ENCODE results near the gene COL1A2.

The COL1A2 gene

DNA sequence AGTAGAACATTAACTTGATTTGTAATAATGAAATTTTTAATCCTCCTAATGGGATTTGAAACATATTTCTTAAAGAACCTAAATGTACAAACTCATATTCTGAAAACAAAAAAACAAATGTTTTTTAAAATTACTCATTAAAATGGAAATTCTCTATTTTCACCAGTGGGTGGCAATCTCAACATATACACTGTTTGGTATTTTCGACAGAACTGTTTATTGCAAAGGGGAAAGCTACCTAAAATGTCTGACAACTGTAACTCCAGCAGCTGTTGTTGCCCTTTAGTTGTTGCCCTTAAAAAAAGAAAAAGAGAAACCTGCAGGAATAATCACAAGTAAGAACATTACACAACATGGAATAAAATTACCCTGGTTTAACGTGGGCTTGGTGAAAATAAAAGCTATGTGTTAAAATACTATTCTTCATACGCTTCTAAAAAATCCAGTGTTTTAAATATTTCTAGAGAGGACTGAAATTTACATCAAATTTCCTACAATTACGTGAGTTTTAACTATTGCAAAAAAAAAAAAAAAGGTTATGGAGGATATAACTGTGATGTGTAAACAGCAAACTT, 54.5 kb downstream of the COL1A2 start:
- H3K27me3 ChIP-seq (ENCODE audit: control insufficient read depth, insufficient read depth, low read length): no peaks in the 10 kb centered on the region
- no peak overlapping the region for H3K27ac ChIP-seq (ENCODE audit: low read depth, low read length)
- no peaks in the 10 kb centered on the region for H3K4me1 ChIP-seq (ENCODE audit: control insufficient read depth, insufficient read depth, low read length)
- H3K36me3 ChIP-seq (ENCODE audit: control insufficient read depth, insufficient read depth, low read length): no peaks in the 10 kb centered on the region
- no peaks in the 10 kb centered on the region for H3K9me3 ChIP-seq (ENCODE audit: control insufficient read depth, insufficient read depth, low read depth, low read length)
- H3K4me3 ChIP-seq (ENCODE audit: low read depth, low read length): no peak overlapping the region
- H3K9ac ChIP-seq (ENCODE audit: low read length): no peak overlapping the region

DNA sequence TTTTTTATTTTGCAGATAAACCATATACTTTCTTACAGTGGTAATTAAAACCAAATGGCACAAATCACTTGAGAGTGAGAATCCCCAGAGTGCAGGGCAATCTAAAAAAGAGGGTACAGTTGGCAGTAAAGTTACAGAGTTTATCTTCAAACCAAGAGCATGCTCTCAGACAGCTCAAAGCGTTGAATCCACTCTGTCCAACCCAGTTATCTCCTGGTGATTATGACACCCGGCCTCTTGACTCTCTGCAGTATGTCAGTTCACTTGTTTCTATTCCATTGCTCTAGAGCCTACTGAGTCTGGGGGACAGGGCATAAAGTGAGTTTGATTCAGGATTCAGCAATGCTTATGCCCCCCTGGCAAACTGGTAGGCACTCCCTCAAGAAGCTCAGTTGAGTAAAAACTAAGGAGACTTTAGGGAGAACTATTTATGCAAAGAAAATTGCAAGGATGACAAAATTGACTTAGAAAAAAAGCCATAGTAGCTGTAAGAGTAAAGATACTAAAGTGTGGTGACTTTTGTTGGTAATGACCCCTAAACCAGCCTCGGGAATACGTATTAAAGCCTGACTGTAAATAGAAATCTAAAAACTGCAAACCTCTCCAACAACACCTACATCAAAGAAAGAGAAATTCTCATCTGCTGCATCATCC, 55.5 kb downstream of the COL1A2 start:
- no peak overlapping the region for H3K27ac ChIP-seq (ENCODE audit: low read depth, low read length)
- H3K27me3 ChIP-seq (ENCODE audit: control insufficient read depth, insufficient read depth, low read length): no peaks in the 10 kb centered on the region

DNA sequence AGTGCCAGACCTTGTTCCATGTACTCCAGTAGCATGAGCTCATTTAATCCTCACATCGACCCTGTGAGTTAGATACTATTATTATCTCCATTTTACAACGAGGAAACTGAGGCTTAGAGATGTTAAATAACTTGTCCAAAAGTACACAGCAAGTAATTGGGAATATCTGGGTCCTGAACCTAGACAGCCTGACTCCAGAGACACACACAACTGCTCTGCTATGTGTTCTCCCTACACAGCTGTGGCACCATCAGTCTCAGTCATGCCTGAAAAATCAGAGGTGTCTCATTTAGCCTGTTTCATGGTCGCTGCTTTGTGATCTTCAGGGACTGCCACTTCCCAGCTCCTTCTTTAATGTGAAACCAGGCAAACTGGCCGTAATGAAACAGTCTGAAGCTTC, 56.5 kb downstream of the COL1A2 start:
- Histone ChIP-seq H3K4me1 (ENCODE audit: control insufficient read depth, insufficient read depth, low read length) (no peaks in the 10 kb centered on the region), H3K27me3 (ENCODE audit: control insufficient read depth, insufficient read depth, low read length) (no peaks in the 10 kb centered on the region), H3K36me3 (ENCODE audit: control insufficient read depth, insufficient read depth, low read length) (no peaks in the 10 kb centered on the region), H3K9me3 (ENCODE audit: control insufficient read depth, insufficient read depth, low read depth, low read length) (no peaks in the 10 kb centered on the region), H3K9ac (ENCODE audit: low read length) (no peak overlapping the region), H3K4me3 (ENCODE audit: low read depth, low read length) (no peak overlapping the region), H3K27ac (ENCODE audit: low read depth, low read length) (no peak overlapping the region)

More for the DNA sequence above, 55.5 kb downstream of the COL1A2 start:
- Histone ChIP-seq H3K9me3 (ENCODE audit: control insufficient read depth, insufficient read depth, low read depth, low read length) (no peaks in the 10 kb centered on the region), H3K36me3 (ENCODE audit: control insufficient read depth, insufficient read depth, low read length) (no peaks in the 10 kb centered on the region), H3K4me3 (ENCODE audit: low read depth, low read length) (no peak overlapping the region), H3K9ac (ENCODE audit: low read length) (no peak overlapping the region), H3K4me1 (ENCODE audit: control insufficient read depth, insufficient read depth, low read length) (no peaks in the 10 kb centered on the region)

DNA sequence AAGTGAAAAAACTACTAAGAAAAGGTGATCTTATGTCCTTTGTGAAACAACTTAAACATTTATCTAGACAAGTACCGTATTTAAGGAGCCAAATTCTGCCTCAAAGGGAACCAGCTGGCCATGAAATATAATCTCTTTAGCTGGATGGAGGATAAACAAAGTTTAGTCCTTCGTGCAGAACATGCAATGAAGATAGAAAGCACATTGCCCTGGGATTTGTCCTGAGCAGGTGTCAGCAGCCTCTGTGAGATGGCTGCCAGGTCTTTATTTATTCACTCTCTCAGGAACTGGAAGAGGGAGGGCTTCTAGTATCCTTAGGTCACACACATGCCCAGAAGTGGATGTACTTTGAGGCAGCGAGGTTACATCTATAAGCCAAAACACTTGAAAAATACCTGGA, 57.5 kb downstream of the COL1A2 start:
- Histone ChIP-seq H3K27me3 (ENCODE audit: control insufficient read depth, insufficient read depth, low read length) (no peaks in the 10 kb centered on the region), H3K9me3 (ENCODE audit: control insufficient read depth, insufficient read depth, low read depth, low read length) (no peaks in the 10 kb centered on the region), H3K4me1 (ENCODE audit: control insufficient read depth, insufficient read depth, low read length) (no peaks in the 10 kb centered on the region), H3K9ac (ENCODE audit: low read length) (no peak overlapping the region), H3K27ac (ENCODE audit: low read depth, low read length) (no peak overlapping the region), H3K4me3 (ENCODE audit: low read depth, low read length) (no peak overlapping the region), H3K36me3 (ENCODE audit: control insufficient read depth, insufficient read depth, low read length) (no peaks in the 10 kb centered on the region)

DNA sequence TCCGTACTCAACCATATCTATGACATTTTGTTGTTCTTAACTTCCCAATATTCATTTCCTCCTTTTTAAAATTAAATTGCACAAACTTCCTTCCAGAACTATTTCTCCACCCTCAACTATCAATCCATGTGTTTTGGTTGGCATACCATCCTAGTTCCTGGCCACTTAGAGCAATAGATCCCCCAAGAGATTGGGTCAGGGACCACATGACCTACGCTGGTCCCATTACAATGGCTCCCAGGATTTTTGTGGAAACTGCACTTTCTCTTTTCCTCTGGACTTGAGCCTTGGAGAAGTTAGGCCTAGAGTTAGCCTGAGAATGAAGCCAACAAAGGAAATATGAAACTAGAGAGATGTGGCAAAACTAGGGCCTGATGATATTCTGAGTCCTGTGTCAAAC, 59.2 kb downstream of the COL1A2 start:
- Histone ChIP-seq H3K36me3 (ENCODE audit: control insufficient read depth, insufficient read depth, low read length) (no peaks in the 10 kb centered on the region), H3K4me3 (ENCODE audit: low read depth, low read length) (no peak overlapping the region), H3K4me1 (ENCODE audit: control insufficient read depth, insufficient read depth, low read length) (no peaks in the 10 kb centered on the region), H3K27me3 (ENCODE audit: control insufficient read depth, insufficient read depth, low read length) (no peaks in the 10 kb centered on the region), H3K9me3 (ENCODE audit: control insufficient read depth, insufficient read depth, low read depth, low read length) (no peaks in the 10 kb centered on the region), H3K9ac (ENCODE audit: low read length) (no peak overlapping the region), H3K27ac (ENCODE audit: low read depth, low read length) (no peak overlapping the region)

DNA sequence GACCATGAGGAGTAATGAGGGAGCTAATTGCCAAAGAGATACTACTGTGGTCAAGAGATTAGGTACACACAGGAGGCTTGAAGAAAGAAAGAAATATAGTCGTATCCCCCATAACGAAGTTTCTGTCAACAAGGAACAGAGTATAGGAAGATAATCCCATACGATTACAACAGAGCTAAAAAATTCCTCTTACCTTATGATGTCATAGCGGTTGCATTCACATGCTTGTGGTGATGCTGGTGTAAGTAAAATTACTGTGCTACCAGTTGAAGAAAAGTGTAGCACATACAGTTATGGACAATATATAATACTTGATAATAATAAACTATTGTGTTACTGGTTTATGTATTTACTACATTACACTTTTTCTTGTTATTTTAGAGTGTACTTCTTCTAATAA, 63.3 kb downstream of the COL1A2 start:
- no peaks in the 10 kb centered on the region for H3K4me1 ChIP-seq (ENCODE audit: control insufficient read depth, insufficient read depth, low read length)
- H3K9ac ChIP-seq (ENCODE audit: low read length): no peak overlapping the region
- H3K27ac ChIP-seq (ENCODE audit: low read depth, low read length): no peak overlapping the region
- H3K27me3 ChIP-seq (ENCODE audit: control insufficient read depth, insufficient read depth, low read length): no peaks in the 10 kb centered on the region
- no peak overlapping the region for H3K4me3 ChIP-seq (ENCODE audit: low read depth, low read length)
- H3K36me3 ChIP-seq (ENCODE audit: control insufficient read depth, insufficient read depth, low read length): no peaks in the 10 kb centered on the region
- H3K9me3 ChIP-seq (ENCODE audit: control insufficient read depth, insufficient read depth, low read depth, low read length): no peaks in the 10 kb centered on the region

DNA sequence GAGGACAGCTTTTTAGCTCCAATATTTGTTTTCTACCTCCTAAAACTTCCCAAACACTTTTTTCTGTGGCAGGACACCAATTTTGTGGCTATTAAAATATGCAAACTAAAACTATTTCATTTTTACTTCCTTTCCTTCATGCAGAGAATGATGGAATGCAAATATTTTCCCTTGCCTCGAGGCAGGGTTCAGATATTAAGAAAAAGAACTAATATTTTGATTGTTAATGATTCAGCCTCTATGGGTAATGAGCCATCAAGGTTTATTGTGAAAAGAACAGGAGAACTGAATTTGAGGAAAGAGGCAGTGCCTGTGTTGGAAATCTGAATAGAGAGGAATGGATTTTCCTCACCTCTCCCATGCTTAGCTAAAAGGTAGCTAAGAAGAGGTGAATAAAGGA, 71.8 kb downstream of the COL1A2 start:
- no peak overlapping the region for H3K9ac ChIP-seq (ENCODE audit: low read length)
- H3K27me3 ChIP-seq (ENCODE audit: control insufficient read depth, insufficient read depth, low read length): no peaks in the 10 kb centered on the region
- no peak overlapping the region for H3K4me3 ChIP-seq (ENCODE audit: low read depth, low read length)
- no peaks in the 10 kb centered on the region for H3K9me3 ChIP-seq (ENCODE audit: control insufficient read depth, insufficient read depth, low read depth, low read length)
- no peak overlapping the region for H3K27ac ChIP-seq (ENCODE audit: low read depth, low read length)
- no peaks in the 10 kb centered on the region for H3K4me1 ChIP-seq (ENCODE audit: control insufficient read depth, insufficient read depth, low read length)
- no peaks in the 10 kb centered on the region for H3K36me3 ChIP-seq (ENCODE audit: control insufficient read depth, insufficient read depth, low read length)

DNA sequence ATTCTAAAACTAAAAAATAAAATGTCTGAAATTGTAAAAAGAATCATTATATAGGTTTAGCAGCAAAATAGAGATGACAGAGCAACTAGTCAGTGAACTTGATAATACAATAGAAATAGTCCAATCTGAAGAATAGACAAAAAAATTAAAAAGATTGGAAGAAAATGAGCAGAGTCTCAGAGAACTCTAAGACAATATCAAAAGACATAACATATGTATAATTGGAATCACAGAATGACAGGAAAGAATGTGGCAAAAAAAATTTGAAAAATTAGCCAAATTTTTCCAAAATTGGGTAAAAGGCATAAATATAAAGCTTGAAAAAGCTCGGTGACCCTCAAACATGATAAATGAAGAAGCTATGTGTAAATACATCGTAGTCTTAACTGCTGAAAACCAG, 76.9 kb downstream of the COL1A2 start:
- H3K9ac ChIP-seq (ENCODE audit: low read length): no peak overlapping the region
- no peaks in the 10 kb centered on the region for H3K36me3 ChIP-seq (ENCODE audit: control insufficient read depth, insufficient read depth, low read length)
- no peaks in the 10 kb centered on the region for H3K4me1 ChIP-seq (ENCODE audit: control insufficient read depth, insufficient read depth, low read length)
- no peaks in the 10 kb centered on the region for H3K27me3 ChIP-seq (ENCODE audit: control insufficient read depth, insufficient read depth, low read length)
- no peaks in the 10 kb centered on the region for H3K9me3 ChIP-seq (ENCODE audit: control insufficient read depth, insufficient read depth, low read depth, low read length)
- H3K4me3 ChIP-seq (ENCODE audit: low read depth, low read length): no peak overlapping the region
- no peak overlapping the region for H3K27ac ChIP-seq (ENCODE audit: low read depth, low read length)

DNA sequence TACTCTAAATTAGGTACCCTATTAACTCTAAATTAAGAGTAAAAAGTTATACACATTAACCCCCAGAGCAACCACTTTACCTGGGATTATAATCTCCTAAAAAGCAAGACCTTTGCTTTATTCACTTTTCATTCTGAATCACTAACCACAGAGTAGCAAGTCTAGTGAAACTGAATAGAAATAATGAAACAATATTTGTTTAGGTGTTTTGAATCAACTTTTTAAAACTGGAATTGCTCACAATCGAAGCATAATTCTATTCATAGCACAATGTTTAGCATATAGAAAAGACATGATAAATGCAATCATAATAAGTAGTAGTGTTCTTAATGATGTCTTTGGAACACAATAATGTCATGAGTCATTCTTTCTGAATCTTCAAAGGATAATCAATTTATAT, 77.9 kb downstream of the COL1A2 start:
- Histone ChIP-seq H3K4me3 (ENCODE audit: low read depth, low read length) (no peak overlapping the region), H3K27me3 (ENCODE audit: control insufficient read depth, insufficient read depth, low read length) (no peaks in the 10 kb centered on the region), H3K9me3 (ENCODE audit: control insufficient read depth, insufficient read depth, low read depth, low read length) (no peaks in the 10 kb centered on the region), H3K36me3 (ENCODE audit: control insufficient read depth, insufficient read depth, low read length) (no peaks in the 10 kb centered on the region), H3K4me1 (ENCODE audit: control insufficient read depth, insufficient read depth, low read length) (no peaks in the 10 kb centered on the region), H3K9ac (ENCODE audit: low read length) (no peak overlapping the region), H3K27ac (ENCODE audit: low read depth, low read length) (no peak overlapping the region)

DNA sequence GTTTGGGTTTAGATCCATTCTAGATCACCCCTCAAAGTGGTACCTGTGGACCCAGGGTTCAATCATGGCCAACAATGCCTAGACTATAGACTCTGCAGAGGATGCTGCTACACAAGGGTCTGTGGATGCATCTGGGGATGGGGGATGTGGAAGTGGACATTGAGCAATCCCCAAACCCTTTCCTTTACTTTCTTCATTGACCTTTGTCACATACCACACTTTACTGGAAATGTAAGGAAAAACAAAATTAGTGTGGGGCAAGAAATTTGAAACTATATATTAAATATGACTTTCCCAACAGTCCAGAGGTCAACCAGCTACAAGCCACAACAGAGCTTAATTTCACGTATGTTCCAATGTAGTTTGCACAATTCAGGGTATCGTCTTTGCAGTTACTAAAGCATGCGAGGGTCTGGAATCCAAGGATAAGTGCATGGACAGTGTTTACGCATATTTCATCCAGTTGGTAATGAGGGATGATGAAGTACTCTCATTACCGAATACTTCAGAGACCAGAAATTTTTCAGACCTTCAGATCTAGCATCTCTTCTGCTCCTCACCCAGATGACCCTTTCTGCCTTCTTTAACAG, 81.7 kb downstream of the COL1A2 start:
- no peaks in the 10 kb centered on the region for H3K9me3 ChIP-seq (ENCODE audit: control insufficient read depth, insufficient read depth, low read depth, low read length)
- H3K27ac ChIP-seq (ENCODE audit: low read depth, low read length): no peak overlapping the region
- no peak overlapping the region for H3K9ac ChIP-seq (ENCODE audit: low read length)
- H3K4me1 ChIP-seq (ENCODE audit: control insufficient read depth, insufficient read depth, low read length): no peaks in the 10 kb centered on the region
- no peak overlapping the region for H3K4me3 ChIP-seq (ENCODE audit: low read depth, low read length)
- H3K27me3 ChIP-seq (ENCODE audit: control insufficient read depth, insufficient read depth, low read length): no peaks in the 10 kb centered on the region
- H3K36me3 ChIP-seq (ENCODE audit: control insufficient read depth, insufficient read depth, low read length): no peaks in the 10 kb centered on the region

DNA sequence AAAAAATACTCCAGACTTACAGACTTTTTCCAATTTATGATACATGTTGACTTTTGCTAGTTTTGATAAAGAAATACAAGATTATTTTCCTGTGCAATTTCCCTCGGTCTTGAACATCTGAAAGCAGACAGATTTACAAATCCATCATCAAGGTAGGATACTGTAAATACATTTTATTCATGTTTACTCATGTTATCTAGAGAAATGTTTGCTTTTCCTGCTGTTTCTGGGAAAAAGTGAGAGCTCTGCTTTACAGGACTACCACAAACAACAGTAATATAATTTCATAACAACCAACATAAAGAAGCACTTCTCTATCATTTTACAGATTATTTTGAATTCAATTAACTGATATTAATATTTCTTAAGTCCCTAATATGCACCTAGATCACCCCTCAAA, 83.2 kb downstream of the COL1A2 start:
- Histone ChIP-seq H3K4me3 (ENCODE audit: low read depth, low read length) (no peak overlapping the region), H3K36me3 (ENCODE audit: control insufficient read depth, insufficient read depth, low read length) (no peaks in the 10 kb centered on the region), H3K9me3 (ENCODE audit: control insufficient read depth, insufficient read depth, low read depth, low read length) (no peaks in the 10 kb centered on the region), H3K9ac (ENCODE audit: low read length) (no peak overlapping the region), H3K4me1 (ENCODE audit: control insufficient read depth, insufficient read depth, low read length) (no peaks in the 10 kb centered on the region), H3K27ac (ENCODE audit: low read depth, low read length) (no peak overlapping the region), H3K27me3 (ENCODE audit: control insufficient read depth, insufficient read depth, low read length) (no peaks in the 10 kb centered on the region)
